Bronchial epithelial cell (primary cell): ENCODE measurements around the gene MYOZ3. TPM values are rescaled to one million over a fixed set of nuclear protein-coding genes. Genes with fewer than 3 reads are reported as not detected.
A peak's percentile ranks its signal among the peaks of the same experiment; 100 is the strongest.

ENCODE experiments used
- DNase-seq: peaks from one replicate; pipeline ENCODE4 v3.0.0-alpha.2; 2010; ENCODE audit warnings: low read depth
- FAIRE-seq: peaks from 2 replicates; lab custom pipeline; 2011; peaks lifted over from hg19 to GRCh38; lab: Jason Lieb, UNC
- H3K27me3 ChIP-seq: 2 replicates; pipeline ENCODE4 v1.5.1; 2011; ENCODE audit warnings: low read length; ENCODE audit not compliant: control insufficient read depth, insufficient read depth
- H3K36me3 ChIP-seq: 2 replicates; pipeline ENCODE4 v1.5.1; 2011; ENCODE audit warnings: low read length; ENCODE audit not compliant: control insufficient read depth, insufficient read depth
- H3K4me3 ChIP-seq: 2 replicates; pipeline ENCODE4 v1.5.1; 2011; ENCODE audit warnings: mild to moderate bottlenecking, low read depth, low read length, control low read depth
- total RNA-seq: library from RNA; depleted of rRNA; stranded (reverse); fragments of >200 nt; gene quantifications from 2 replicates; pipeline ENCODE4 v1.2.1, GENCODE V29; 2014
- TF ChIP-seq, protein P1 (sequence below): IDR thresholded peaks from 2 replicates; pipeline ENCODE4 v1.5.1; 2011; ENCODE audit warnings: mild to moderate bottlenecking, moderate library complexity, low read length, control low read depth, inconsistent platforms; ENCODE audit not compliant: insufficient read depth, severe bottlenecking

The MYOZ3 gene
- total RNA-seq, 1 donor from 2014 or later = not detected

DNA sequence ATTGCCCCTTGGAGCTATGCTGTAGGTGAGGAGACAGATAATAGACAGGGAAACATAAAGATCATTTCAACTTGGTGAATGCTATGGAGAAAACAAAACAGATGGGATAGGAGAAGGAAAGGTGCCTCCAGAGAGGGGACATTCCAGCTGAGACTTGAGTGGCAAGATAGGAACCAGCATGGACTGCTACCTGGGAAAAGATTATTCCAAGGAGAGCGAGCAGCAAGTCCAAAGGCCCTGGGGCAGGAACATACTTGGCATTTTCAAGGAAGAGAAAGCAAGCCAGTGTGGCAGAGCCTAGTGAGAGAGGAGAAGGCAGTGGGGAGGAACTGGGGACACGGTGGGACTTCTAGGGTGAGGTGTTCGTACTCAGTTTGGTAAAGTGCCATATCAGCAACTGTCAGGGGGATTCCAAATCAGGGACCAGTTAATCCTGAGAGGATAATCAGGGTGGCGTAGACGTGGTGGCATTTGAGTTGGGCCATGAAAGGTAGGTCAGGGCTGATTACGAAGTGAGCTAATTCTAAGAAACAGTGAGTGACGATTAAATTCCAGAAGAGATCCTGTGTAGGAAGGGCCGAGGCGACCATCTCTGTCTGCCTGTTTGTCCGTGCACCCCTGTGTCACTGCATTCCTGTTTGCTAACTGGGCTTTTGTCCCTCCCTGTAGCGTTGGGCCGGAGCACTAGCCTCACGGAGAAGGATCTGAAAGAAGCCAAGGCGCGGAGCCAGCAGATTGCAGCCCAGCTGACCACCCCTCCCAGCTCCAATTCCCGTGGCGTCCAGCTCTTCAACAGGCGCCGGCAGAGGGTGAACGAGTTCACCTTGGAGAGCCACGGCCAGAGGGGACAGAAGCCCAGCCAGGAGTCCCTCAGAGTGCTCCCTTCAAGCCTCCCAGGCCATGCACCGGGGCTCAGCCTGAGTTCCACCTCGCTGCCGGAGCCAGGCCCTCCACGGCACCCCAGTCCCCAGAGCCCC, 13.5 kb upstream of the MYOZ3 start:
- DNase-seq = no peak
- peaks cover 27% of the 10 kb centered on the region for H3K36me3 ChIP-seq
- TF ChIP-seq, protein P1, sequence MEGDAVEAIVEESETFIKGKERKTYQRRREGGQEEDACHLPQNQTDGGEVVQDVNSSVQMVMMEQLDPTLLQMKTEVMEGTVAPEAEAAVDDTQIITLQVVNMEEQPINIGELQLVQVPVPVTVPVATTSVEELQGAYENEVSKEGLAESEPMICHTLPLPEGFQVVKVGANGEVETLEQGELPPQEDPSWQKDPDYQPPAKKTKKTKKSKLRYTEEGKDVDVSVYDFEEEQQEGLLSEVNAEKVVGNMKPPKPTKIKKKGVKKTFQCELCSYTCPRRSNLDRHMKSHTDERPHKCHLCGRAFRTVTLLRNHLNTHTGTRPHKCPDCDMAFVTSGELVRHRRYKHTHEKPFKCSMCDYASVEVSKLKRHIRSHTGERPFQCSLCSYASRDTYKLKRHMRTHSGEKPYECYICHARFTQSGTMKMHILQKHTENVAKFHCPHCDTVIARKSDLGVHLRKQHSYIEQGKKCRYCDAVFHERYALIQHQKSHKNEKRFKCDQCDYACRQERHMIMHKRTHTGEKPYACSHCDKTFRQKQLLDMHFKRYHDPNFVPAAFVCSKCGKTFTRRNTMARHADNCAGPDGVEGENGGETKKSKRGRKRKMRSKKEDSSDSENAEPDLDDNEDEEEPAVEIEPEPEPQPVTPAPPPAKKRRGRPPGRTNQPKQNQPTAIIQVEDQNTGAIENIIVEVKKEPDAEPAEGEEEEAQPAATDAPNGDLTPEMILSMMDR = no peak
- H3K4me3 ChIP-seq = no peak overlapping the region
- no peaks in the 10 kb centered on the region for H3K27me3 ChIP-seq
- FAIRE-seq = peak; percentile 23

DNA sequence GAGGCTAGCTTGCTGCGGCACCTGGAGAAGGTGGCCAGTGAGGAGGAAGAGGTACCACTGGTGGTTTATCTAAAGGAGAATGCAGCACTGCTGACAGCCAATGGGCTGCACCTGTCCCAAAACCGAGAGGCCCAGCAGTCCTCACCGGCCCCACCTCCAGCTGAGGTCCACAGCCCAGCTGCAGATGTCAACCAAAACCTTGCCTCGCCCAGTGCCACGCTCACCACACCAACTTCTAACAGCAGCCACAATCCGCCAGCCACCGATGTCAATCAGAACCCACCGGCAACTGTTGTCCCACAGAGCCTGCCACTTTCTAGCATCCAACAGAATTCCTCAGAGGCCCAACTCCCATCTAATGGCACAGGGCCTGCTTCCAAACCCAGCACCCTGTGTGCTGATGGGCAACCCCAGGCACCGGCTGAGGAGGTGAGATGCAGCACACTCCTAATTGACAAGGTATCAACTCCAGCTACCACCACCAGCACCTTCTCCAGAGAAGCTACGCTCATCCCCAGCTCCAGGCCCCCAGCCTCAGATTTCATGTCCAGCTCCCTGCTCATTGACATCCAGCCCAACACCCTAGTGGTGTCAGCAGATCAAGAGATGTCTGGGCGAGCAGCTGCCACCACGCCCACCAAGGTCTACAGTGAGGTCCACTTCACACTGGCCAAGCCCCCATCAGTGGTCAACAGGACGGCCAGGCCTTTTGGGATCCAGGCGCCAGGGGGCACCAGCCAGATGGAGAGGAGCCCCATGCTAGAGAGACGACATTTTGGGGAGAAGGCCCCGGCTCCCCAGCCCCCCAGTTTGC, 12.6 kb upstream of the MYOZ3 start:
- DNase-seq (no peak), FAIRE-seq (no peak)
- no peaks in the 10 kb centered on the region for H3K27me3 ChIP-seq
- peaks cover 27% of the 10 kb centered on the region for H3K36me3 ChIP-seq
- TF ChIP-seq, protein P1 = no peak
- no peak overlapping the region for H3K4me3 ChIP-seq

DNA sequence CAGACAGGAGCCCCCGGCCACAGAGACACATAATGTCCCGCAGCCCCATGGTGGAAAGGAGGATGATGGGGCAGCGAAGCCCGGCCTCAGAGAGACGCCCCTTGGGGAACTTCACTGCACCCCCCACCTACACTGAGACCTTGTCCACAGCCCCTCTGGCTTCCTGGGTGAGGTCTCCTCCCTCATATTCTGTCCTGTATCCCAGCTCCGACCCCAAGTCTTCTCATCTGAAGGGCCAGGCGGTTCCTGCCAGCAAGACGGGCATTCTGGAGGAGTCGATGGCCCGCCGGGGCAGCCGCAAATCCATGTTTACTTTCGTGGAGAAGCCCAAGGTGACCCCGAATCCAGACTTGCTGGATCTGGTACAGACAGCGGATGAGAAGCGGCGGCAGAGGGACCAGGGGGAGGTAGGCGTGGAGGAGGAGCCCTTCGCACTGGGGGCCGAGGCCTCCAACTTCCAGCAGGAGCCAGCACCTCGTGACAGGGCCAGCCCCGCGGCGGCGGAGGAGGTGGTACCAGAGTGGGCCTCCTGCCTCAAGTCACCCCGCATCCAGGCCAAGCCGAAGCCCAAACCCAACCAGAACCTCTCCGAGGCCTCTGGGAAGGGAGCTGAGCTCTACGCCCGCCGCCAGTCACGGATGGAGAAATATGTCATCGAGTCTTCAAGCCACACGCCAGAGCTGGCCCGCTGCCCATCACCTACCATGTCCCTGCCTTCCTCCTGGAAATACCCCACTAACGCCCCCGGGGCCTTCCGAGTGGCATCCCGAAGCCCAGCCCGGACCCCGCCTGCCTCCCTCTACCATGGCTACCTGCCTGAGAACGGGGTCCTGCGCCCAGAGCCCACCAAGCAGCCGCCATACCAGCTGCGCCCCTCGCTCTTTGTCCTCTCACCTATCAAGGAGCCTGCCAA, 11.7 kb upstream of the MYOZ3 start:
- Histone ChIP-seq H3K36me3 (peaks cover 27% of the 10 kb centered on the region), H3K4me3 (no peak overlapping the region), H3K27me3 (no peaks in the 10 kb centered on the region)
- DNase-seq = no peak
- TF ChIP-seq, protein P1 = no peak
- FAIRE-seq = no peak

DNA sequence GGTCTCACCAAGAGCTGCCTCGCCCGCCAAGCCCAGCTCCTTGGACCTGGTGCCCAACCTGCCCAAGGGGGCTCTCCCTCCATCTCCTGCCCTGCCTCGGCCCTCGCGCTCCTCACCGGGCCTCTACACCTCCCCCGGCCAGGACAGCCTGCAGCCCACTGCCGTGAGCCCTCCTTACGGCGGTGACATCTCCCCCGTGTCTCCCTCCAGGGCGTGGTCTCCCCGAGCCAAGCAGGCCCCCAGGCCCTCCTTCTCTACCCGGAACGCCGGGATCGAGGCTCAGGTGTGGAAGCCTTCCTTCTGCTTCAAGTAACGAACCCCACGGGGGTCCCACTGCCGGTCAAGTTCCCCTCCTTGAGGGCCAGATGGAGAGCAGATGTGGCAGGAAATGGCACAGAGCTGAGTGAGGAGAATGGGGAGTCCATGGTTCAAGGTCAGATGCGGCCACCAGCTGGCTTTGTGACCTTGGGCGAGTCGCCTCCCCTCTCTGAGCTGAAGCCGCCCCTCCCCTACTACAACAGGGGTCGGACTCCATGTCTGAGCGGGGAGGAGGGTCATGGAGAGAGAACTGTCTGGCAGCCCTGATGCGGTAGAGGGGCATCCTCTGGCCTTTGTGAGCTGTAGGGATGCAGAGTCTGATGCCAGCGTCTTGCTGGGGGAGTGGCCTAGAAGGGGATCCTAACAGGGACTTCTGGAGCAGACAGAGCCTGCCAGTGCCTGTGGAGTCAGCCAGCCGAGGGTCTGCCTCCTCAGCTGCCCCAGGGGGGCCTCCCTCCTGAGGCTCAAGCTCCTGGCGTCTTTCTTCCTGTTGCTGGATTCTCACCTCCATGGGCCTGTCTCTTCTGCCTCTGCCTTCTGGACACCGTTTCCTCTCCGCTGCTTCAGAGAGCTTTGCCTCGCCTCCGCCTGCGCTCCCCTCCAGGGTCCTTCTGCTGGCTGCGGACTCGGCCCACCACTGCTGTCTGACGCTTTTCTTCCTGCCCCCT, 10.7 kb upstream of the MYOZ3 start:
- peaks cover 27% of the 10 kb centered on the region for H3K36me3 ChIP-seq
- H3K27me3 ChIP-seq = no peaks in the 10 kb centered on the region
- no peak for DNase-seq
- H3K4me3 ChIP-seq = no peak overlapping the region
- TF ChIP-seq, protein P1 = no peak
- FAIRE-seq = no peak
